BJ (cell line): Measurements from ENCODE around the gene PTPMT1. TPM values are rescaled to one million over a fixed set of nuclear protein-coding genes. Genes with fewer than 3 reads are reported as not detected.

Experiments
- CTCF ChIA-PET: fragments of 350-600 bp; formaldehyde crosslinking; extraction: SDS; loops from one replicate; lab custom pipeline; 2021; ENCODE audit warnings: antibody characterized with exemption, inconsistent platforms; lab: Yijun Ruan, JAX
- POLR2A ChIA-PET: fragments of 300-600 bp; sonication (Branson Sonifier 250); formaldehyde crosslinking; extraction: SDS; loops from one replicate; lab custom pipeline; 2021; ENCODE audit warnings: antibody characterized with exemption; lab: Charles Lee
- DNase-seq: peaks from one replicate; pipeline ENCODE4 v3.0.0-alpha.2; 2011; ENCODE audit warnings: low read depth
- H3K27me3 ChIP-seq: 2 replicates; pipeline ENCODE4 v1.6.0; 2011; ENCODE audit warnings: low read length; ENCODE audit not compliant: control insufficient read depth, insufficient read depth
- H3K36me3 ChIP-seq: 2 replicates; pipeline ENCODE4 v1.5.1; 2011; ENCODE audit warnings: low read length; ENCODE audit not compliant: control insufficient read depth, insufficient read depth
- H3K4me3 ChIP-seq: 2 replicates; pipeline ENCODE4 v1.5.1; 2011; ENCODE audit warnings: low read depth, mild to moderate bottlenecking, control low read depth, low read length
- polyA plus RNA-seq: library from polyadenylated mRNA; depleted of rRNA; stranded (reverse); fragments of >200 nt; gene quantifications from 2 replicates; pipeline ENCODE4 v1.2.3, GENCODE V29; 2011
- TF ChIP-seq, protein P1 (sequence below): IDR thresholded peaks from 2 replicates; pipeline ENCODE4 v1.5.1; 2011; ENCODE audit warnings: low read depth, mild to moderate bottlenecking, control low read depth, inconsistent platforms, low read length, moderate library complexity; ENCODE audit not compliant: insufficient read depth

PTPMT1 gene
- polyA plus RNA-seq, 1 experiment: 61.9 TPM

GRCh38 chr11:47605921-47606320, 40.5 kb downstream of the PTPMT1 start:
- no peak for DNase-seq
- TF ChIP-seq, protein P1, sequence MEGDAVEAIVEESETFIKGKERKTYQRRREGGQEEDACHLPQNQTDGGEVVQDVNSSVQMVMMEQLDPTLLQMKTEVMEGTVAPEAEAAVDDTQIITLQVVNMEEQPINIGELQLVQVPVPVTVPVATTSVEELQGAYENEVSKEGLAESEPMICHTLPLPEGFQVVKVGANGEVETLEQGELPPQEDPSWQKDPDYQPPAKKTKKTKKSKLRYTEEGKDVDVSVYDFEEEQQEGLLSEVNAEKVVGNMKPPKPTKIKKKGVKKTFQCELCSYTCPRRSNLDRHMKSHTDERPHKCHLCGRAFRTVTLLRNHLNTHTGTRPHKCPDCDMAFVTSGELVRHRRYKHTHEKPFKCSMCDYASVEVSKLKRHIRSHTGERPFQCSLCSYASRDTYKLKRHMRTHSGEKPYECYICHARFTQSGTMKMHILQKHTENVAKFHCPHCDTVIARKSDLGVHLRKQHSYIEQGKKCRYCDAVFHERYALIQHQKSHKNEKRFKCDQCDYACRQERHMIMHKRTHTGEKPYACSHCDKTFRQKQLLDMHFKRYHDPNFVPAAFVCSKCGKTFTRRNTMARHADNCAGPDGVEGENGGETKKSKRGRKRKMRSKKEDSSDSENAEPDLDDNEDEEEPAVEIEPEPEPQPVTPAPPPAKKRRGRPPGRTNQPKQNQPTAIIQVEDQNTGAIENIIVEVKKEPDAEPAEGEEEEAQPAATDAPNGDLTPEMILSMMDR: no peak
- Histone ChIP-seq H3K36me3 (no peaks in the 10 kb centered on the region; the same call in 1 of the 2 replicates), H3K4me3 (no peak overlapping the region), H3K27me3 (no peaks in the 10 kb centered on the region)
- ChIA-PET POLR2A (no interaction called here), CTCF (interaction anchor here (1.0 to 3.7 kb wide), 3 partner anchors 12 to 220 kb away, joined by 3 to 20 read pairs (median 3); no protein-coding TSS in a partner anchor)

- POLR2A ChIA-PET: interaction anchor here (1.0 kb wide), 1 partner anchor 110 kb away, joined by 3 read pairs; no protein-coding TSS in a partner anchor
- TF ChIP-seq, protein P1: no peak
- no peaks in the 10 kb centered on the region for H3K36me3 ChIP-seq
- no peak overlapping the region for H3K4me3 ChIP-seq
- CTCF ChIA-PET: interaction anchor here (0.7 to 3.7 kb wide), 6 partner anchors 9 to 233 kb away, joined by 3 to 20 read pairs (median 6); no protein-coding TSS in a partner anchor
- no peak for DNase-seq
- no peaks in the 10 kb centered on the region for H3K27me3 ChIP-seq
Observed at GRCh38 chr11:47606731-47607130, 41.3 kb downstream of the PTPMT1 start.

DNA sequence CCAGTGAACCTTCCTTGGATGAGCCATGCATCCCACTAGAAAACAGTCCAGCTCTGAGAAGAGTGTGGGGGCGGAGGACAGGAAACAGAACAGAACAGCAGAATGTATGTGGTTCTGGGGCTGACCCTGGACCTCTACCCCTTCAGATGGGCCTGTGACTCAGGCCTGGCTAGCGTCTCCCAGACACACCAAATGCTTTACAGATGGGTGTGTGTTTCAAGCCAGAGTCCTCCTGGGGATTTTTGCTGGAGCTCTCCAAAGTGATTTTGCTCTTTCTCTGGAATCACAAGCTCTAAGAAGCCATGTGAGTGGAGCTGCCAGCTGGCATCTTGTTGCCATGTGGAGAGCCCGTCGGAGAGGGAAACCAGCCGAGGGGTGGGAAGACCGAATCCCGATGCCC, 42.0 kb downstream of the PTPMT1 start:
- TF ChIP-seq, protein P1: no peak
- CTCF ChIA-PET: interaction anchor here (0.6 to 3.7 kb wide), 7 partner anchors 9 to 233 kb away, joined by 3 to 20 read pairs (median 6); no protein-coding TSS in a partner anchor
- POLR2A ChIA-PET: interaction anchor here (1.0 kb wide), 1 partner anchor 111 kb away, joined by 3 read pairs; no protein-coding TSS in a partner anchor
- peak; percentile 83 for DNase-seq
- Histone ChIP-seq H3K27me3 (no peaks in the 10 kb centered on the region), H3K36me3 (no peaks in the 10 kb centered on the region), H3K4me3 (no peak overlapping the region)

GRCh38 chr11:47609675-47610074, 44.3 kb downstream of the PTPMT1 start:
- H3K27me3 ChIP-seq: no peaks in the 10 kb centered on the region
- CTCF ChIA-PET: no interaction called here
- POLR2A ChIA-PET: interaction anchor here (0.5 kb wide), 1 partner anchor 43 kb away, joined by 10 read pairs; no protein-coding TSS in a partner anchor

DNA sequence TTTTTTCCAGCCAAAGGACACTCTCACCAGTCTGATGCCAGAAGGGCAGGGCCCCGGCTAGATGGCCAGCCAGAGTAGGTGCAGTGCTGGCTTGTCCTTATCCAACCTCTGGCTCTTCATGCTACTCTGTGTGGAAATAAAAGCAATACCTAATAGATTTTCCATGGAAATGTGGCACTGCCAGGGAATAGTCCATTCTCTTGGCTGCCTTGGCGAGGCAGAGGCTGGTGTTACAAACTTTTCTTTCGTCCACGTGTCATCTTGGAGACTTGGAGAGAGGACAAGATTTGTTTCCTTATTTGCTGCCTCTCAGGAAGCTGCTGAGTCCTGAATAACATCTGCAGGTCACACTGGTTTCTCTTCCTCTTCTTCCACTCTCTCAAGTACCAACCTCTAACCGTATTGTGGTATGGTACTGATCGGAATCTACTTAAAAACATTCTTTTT, 46.0 kb downstream of the PTPMT1 start:
- Histone ChIP-seq H3K36me3 (no peaks in the 10 kb centered on the region), H3K4me3 (no peak overlapping the region), H3K27me3 (no peaks in the 10 kb centered on the region)
- POLR2A ChIA-PET: no interaction called here
- no peak for DNase-seq
- CTCF ChIA-PET: no interaction called here
- TF ChIP-seq, protein P1: no peak

More at GRCh38 chr11:47609675-47610074, 44.3 kb downstream of the PTPMT1 start:
- H3K4me3 ChIP-seq: no peak overlapping the region
- no peak for DNase-seq
- H3K36me3 ChIP-seq: no peaks in the 10 kb centered on the region
- TF ChIP-seq, protein P1: no peak
